Gastroesophageal sphincter (tissue), 3 donors: ENCODE measurements around the gene ASB10.

Source experiments
- EP300 ChIP-seq: sonication (generic); formaldehyde crosslinking; IDR thresholded peaks from one replicate; pipeline ENCODE4 v1.6.1; 2017; ENCODE audit warnings: antibody characterized with exemption, mild to moderate bottlenecking
- POLR2A ChIP-seq, 2 donors: fragments of 450-650 bp; IDR thresholded peaks; one replicate each; pipeline ENCODE4 v1.6.1; 2017; ENCODE audit warnings: antibody characterized with exemption in 2 of 2, mild to moderate bottlenecking in 2 of 2, moderate library complexity in 1 of 2
- POLR2AphosphoS5 ChIP-seq: sonication (generic); formaldehyde crosslinking; IDR thresholded peaks from one replicate; pipeline ENCODE4 v1.6.1; 2017; ENCODE audit warnings: antibody characterized with exemption
- TF ChIP-seq, protein P1 (sequence below), 4 experiments: fragments of 200-600 bp in 2 of 4; fragments of 450-650 bp in 2 of 4; sonication (generic) in 1 of 4; IDR thresholded peaks; one replicate each; pipeline ENCODE4 v1.5.1; 2017 to 2019; ENCODE audit warnings: antibody characterized with exemption in 4 of 4, mild to moderate bottlenecking in 2 of 4, moderate library complexity in 2 of 4

- no peak for TF ChIP-seq POLR2A (IDR thresholded peaks at IDR 0.05)
- TF ChIP-seq, protein P1, sequence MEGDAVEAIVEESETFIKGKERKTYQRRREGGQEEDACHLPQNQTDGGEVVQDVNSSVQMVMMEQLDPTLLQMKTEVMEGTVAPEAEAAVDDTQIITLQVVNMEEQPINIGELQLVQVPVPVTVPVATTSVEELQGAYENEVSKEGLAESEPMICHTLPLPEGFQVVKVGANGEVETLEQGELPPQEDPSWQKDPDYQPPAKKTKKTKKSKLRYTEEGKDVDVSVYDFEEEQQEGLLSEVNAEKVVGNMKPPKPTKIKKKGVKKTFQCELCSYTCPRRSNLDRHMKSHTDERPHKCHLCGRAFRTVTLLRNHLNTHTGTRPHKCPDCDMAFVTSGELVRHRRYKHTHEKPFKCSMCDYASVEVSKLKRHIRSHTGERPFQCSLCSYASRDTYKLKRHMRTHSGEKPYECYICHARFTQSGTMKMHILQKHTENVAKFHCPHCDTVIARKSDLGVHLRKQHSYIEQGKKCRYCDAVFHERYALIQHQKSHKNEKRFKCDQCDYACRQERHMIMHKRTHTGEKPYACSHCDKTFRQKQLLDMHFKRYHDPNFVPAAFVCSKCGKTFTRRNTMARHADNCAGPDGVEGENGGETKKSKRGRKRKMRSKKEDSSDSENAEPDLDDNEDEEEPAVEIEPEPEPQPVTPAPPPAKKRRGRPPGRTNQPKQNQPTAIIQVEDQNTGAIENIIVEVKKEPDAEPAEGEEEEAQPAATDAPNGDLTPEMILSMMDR (IDR thresholded peaks at IDR 0.05) = no peak
- no peak for TF ChIP-seq EP300
- TF ChIP-seq POLR2AphosphoS5 = no peak
These were observed 580 bp upstream of the ASB10 start for GRCh38 chr7:151187409-151188251.
